HT1080 (cell line): Measurements from ENCODE around the gene ARHGEF26. TPM values are rescaled to one million over a fixed set of nuclear protein-coding genes. Genes with fewer than 3 reads are reported as not detected.
"Not testable (repeated sequence)": the region's sequence is repeated elsewhere in the genome, so short reads cannot be mapped to it uniquely, and the experiment has no call there.

Experiments used
- DNase-seq: peaks from one replicate; pipeline ENCODE4 v3.0.0-alpha.2; 2015; ENCODE audit warnings: low read depth
- polyA plus RNA-seq, 2 experiments: library from polyadenylated mRNA; depleted of rRNA; stranded (reverse); fragments of >200 nt; gene quantifications; 2 replicates each; pipeline ENCODE4 v1.2.3, GENCODE V29; 2015
- total RNA-seq: library from RNA; depleted of rRNA; stranded (reverse); fragments of >200 nt; shearing (Covaris generic); gene quantifications from 2 replicates; pipeline ENCODE4 v1.2.3, GENCODE V29; 2014; rRNA removed

The ARHGEF26 gene
- 5.3 and 6.2 TPM in 2 replicates for total RNA-seq
- 4.0 TPM in 2 replicates for polyA plus RNA-seq (2015; cell fraction: cytosol; rRNA removed)
- 6.2 and 6.8 TPM in 2 replicates for polyA plus RNA-seq (2015; cell fraction: nucleus; rRNA removed)

GRCh38 chr3:154120961-154121700, at the start of gene ARHGEF26:
Gene ARHGEF26, plus strand, starts transcription at chr3:154121390. Its CDS starts 603 bp downstream, at chr3:154121993.
- DNase-seq = peak; percentile 66

GRCh38 chr3:154074966-154075365, 46.2 kb upstream of the ARHGEF26 start:
- DNase-seq = no peak

GRCh38 chr3:154078672-154079071, 42.5 kb upstream of the ARHGEF26 start:
- no peak for DNase-seq

GRCh38 chr3:154081305-154081704, 39.9 kb upstream of the ARHGEF26 start:
- DNase-seq = no peak

GRCh38 chr3:154085071-154085470, 36.1 kb upstream of the ARHGEF26 start:
- DNase-seq = no peak

GRCh38 chr3:154085799-154086198, 35.4 kb upstream of the ARHGEF26 start:
- peak; percentile 47 for DNase-seq

GRCh38 chr3:154086286-154086685, 34.9 kb upstream of the ARHGEF26 start:
- no peak for DNase-seq

GRCh38 chr3:154087756-154088480, 33.3 kb upstream of the ARHGEF26 start:
- DNase-seq = not testable (repeated sequence)

- no peak for DNase-seq
These were observed 31.5 kb upstream of the ARHGEF26 start for GRCh38 chr3:154089421-154090420.

- DNase-seq = no peak
These were observed 27.1 kb upstream of the ARHGEF26 start for GRCh38 chr3:154094051-154094450.

GRCh38 chr3:154095832-154096421, 25.3 kb upstream of the ARHGEF26 start:
- no peak for DNase-seq

GRCh38 chr3:154098376-154098775, 22.8 kb upstream of the ARHGEF26 start:
- DNase-seq = no peak

GRCh38 chr3:154100556-154100955, 20.6 kb upstream of the ARHGEF26 start:
- DNase-seq = no peak

- no peak for DNase-seq
These were observed 19.9 kb upstream of the ARHGEF26 start for GRCh38 chr3:154101250-154101649.

- no peak for DNase-seq
These were observed 19.0 kb upstream of the ARHGEF26 start for GRCh38 chr3:154102225-154102624.

- no peak for DNase-seq
These were observed 15.8 kb upstream of the ARHGEF26 start for GRCh38 chr3:154105218-154105975.

GRCh38 chr3:154111365-154111935, 9.7 kb upstream of the ARHGEF26 start:
- DNase-seq = no peak

GRCh38 chr3:154112146-154112852, 8.9 kb upstream of the ARHGEF26 start:
- DNase-seq = no peak

GRCh38 chr3:154113609-154114008, 7.6 kb upstream of the ARHGEF26 start:
- no peak for DNase-seq
